Body of pancreas (tissue), 4 donors: Measurements from ENCODE around the gene RHBDF2.
A peak's percentile ranks its signal among the peaks of the same experiment; 100 is the strongest.

Experiments used
- POLR2A ChIP-seq, 3 donors: fragments of 450-650 bp; IDR thresholded peaks; one replicate each; pipeline ENCODE4 v1.6.1; 2016; ENCODE audit warnings: antibody characterized with exemption in 3 of 3, mild to moderate bottlenecking in 2 of 3
- TF ChIP-seq, protein P1 (sequence below), 7 experiments: fragments of 450-650 bp in 4 of 7; fragments of 200-600 bp in 3 of 7; sonication (generic) in 3 of 7; IDR thresholded peaks; one replicate each; pipeline ENCODE4 v1.5.1; 2016 to 2019; ENCODE audit warnings: antibody characterized with exemption in 7 of 7

DNA sequence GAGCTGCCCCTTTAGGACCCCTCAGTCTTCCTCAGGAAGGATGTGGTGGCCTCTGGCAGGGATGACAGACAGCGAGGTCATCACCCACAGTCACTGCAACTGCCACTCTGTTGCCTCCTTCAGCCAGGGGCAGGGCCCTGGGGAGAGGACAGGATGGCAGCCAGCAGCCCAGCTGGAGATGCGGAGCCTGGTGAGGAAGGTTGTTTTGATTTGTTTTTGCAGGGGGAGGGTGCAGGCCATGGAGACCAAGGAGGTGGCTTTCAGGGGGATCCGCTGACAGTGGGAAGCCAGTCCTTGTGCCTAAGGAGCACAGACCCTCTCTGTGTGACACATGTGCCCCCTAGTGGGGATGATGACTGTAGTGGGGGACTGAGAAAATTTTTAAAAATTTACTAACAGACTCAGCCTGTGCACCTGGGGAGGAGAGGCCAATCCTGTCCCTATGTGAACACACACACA lies 46.0 kb upstream of the RHBDF2 start:
- TF ChIP-seq, protein P1, sequence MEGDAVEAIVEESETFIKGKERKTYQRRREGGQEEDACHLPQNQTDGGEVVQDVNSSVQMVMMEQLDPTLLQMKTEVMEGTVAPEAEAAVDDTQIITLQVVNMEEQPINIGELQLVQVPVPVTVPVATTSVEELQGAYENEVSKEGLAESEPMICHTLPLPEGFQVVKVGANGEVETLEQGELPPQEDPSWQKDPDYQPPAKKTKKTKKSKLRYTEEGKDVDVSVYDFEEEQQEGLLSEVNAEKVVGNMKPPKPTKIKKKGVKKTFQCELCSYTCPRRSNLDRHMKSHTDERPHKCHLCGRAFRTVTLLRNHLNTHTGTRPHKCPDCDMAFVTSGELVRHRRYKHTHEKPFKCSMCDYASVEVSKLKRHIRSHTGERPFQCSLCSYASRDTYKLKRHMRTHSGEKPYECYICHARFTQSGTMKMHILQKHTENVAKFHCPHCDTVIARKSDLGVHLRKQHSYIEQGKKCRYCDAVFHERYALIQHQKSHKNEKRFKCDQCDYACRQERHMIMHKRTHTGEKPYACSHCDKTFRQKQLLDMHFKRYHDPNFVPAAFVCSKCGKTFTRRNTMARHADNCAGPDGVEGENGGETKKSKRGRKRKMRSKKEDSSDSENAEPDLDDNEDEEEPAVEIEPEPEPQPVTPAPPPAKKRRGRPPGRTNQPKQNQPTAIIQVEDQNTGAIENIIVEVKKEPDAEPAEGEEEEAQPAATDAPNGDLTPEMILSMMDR (IDR thresholded peaks at IDR 0.05), result peak; percentile 15 to 53 (median 44)
- TF ChIP-seq POLR2A (IDR thresholded peaks at IDR 0.05), result no peak
